GM20000 (cell line): ENCODE data around the gene FRAT1.

Experiments
- DNase-seq: peaks from one replicate; pipeline ENCODE4 v3.0.0; 2012; ENCODE audit warnings: low spot score
- CTCF ChIP-seq: IDR thresholded peaks from 2 replicates; pipeline ENCODE4 v1.5.1; 2012; ENCODE audit warnings: mild to moderate bottlenecking, control low read depth; ENCODE audit errors: extremely low read depth, missing control alignments

The FRAT1 gene

GRCh38 chr10:97311111-97311626, 7.9 kb upstream of the FRAT1 start:
- DNase-seq, result no peak
- no peak for TF ChIP-seq CTCF

- DNase-seq, result no peak
- no peak for TF ChIP-seq CTCF
These were observed 6.2 kb upstream of the FRAT1 start for GRCh38 chr10:97312897-97313296.

- TF ChIP-seq CTCF, result no peak
- DNase-seq, result no peak
These were observed 4.4 kb upstream of the FRAT1 start for GRCh38 chr10:97314671-97315070.

- no peak for TF ChIP-seq CTCF
- DNase-seq, result peak; percentile 60
These were observed 804 bp downstream of the FRAT1 start for GRCh38 chr10:97319671-97320479.

GRCh38 chr10:97320480-97321031, 1.5 kb downstream of the FRAT1 start:
- no peak for TF ChIP-seq CTCF
- DNase-seq, result no peak

- no peak for TF ChIP-seq CTCF
- no peak for DNase-seq
These were observed 2.1 kb downstream of the FRAT1 start for GRCh38 chr10:97321032-97321803.

GRCh38 chr10:97321804-97322190, 2.7 kb downstream of the FRAT1 start:
- no peak for TF ChIP-seq CTCF
- DNase-seq, result no peak
